ENCODE data around the gene RDX. TPM values are rescaled to one million over a fixed set of nuclear protein-coding genes. Genes with fewer than 3 reads are reported as not detected.

RDX gene
- total and polyA plus RNA-seq, 10 of the 15 experiments (the other 5 are each of a cell fraction or from before 2014, with no cell fraction given), result 24.6 to 62.2 (median 47.8) TPM

DNA sequence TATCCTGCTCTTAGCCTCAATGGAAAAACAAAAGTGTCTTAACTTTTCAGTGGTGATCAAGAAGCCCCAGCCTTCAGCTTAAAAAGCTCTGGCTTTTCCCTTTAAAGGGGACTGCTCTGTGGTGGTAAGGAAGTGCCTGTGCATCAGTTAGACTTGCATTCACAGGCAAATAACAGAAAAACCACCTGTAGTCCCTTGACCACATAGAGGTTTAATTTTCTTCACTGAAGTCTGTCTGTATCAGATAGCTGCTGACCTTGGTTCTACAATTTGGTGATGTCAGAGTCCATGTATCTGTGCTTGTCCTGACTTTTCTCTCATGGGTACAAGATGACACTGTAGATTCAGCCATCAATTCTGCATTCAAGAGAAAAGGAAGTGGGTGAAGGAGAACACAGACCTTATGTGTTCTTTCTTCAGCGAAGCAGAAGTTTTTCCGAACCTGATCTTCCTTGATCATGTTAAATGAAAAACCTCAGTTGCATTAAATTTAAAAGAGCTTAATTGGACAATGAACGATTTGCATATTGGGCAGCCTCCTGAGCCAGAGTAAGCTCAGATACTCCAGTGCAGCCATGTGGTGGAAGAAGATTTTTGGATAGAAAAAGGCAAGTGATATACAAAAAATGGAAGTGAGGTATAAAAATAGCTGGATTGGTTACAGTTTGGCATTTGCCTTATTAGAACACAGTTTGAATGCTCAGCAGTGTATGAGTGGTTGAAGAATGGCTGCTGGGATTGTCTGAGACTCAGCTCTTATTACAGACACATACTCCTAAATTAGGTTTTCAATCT lies 43.2 kb upstream of the RDX start:
- intact Hi-C loops (cut with micrococcal nuclease; ENCODE audit: unreplicated experiment) (no loop called here), in situ Hi-C loops (cut with MboI) (no loop called here)
- Histone ChIP-seq H3K27ac (ENCODE audit: control insufficient read depth, insufficient read depth) (peak overlapping the region; percentile 1; the same call in 1 of the 2 replicates), H3K36me3 (ENCODE audit: control insufficient read depth in 2 of 2, insufficient read depth in 2 of 2, low read length in 1 of 2) (no peaks in the 10 kb centered on the region), H3K27me3 (replicated peaks in 1 of 2; ENCODE audit: control insufficient read depth in 2 of 2, insufficient read depth in 2 of 2, low read length in 1 of 2) (no peaks in the 10 kb centered on the region), H3K4me1 (ENCODE audit: control insufficient read depth, insufficient read depth, low read length) (peaks cover 7% of the 10 kb centered on the region; the same call in 1 of the 2 replicates), H3K4me3 (no peak overlapping the region), H4K20me1 (ENCODE audit: control insufficient read depth, insufficient read depth) (no peaks in the 10 kb centered on the region), H3K4me2 (ENCODE audit: control insufficient read depth, insufficient read depth) (no peak overlapping the region; the same call in 1 of the 2 replicates), H2AFZ (ENCODE audit: control insufficient read depth, low read depth, low read length) (no peak overlapping the region), H3K79me2 (ENCODE audit: control insufficient read depth, insufficient read depth, low read length) (no peaks in the 10 kb centered on the region), H3K9ac (ENCODE audit: control insufficient read depth, insufficient read depth, low read length) (no peak overlapping the region), H3K9me3 (replicated peaks; ENCODE audit: control insufficient read depth, insufficient read depth, low read length) (peaks cover 2% of the 10 kb centered on the region; the same call in 1 of the 3 replicates)
- ChIA-PET SMC1A (ENCODE audit: uncharacterized antibody, unreplicated experiment) (interaction anchor here (0.7 to 3.0 kb wide), 18 partner anchors 7 to 254 kb away, joined by 3 to 37 read pairs (median 5); partner anchors contain the start of gene RDX), CTCF (interaction anchor here (0.9 to 2.1 kb wide), 7 partner anchors 10 to 138 kb away, joined by 3 to 18 read pairs (median 3); no protein-coding TSS in a partner anchor), POLR2A (interaction anchor here (0.5 to 3.5 kb wide), 8 partner anchors 9 to 54 kb away, joined by 3 to 21 read pairs (median 4); no protein-coding TSS in a partner anchor), RAD21 (ENCODE audit: unreplicated experiment) (interaction anchor here (1.2 to 4.1 kb wide), 13 partner anchors 8 to 340 kb away, joined by 3 to 29 read pairs (median 4); no protein-coding TSS in a partner anchor)
- no TSS peak for BruUV-seq (replicated peaks)
- FAIRE-seq, result peak; percentile 59
- ATAC-seq, result peak; percentile 68
- 97% methylated on average over 3 of the region's 3 CpGs for WGBS (ENCODE audit: insufficient coverage, insufficient replicate concordance, low lambda C conversion rate, missing lambda C conversion rate)
- DNase-seq (ENCODE audit: low read depth, low spot score), result no peak
- TF ChIP-seq CHD1 (IDR thresholded peaks at IDR 0.05; ENCODE audit: low read depth, low read length) (no peak), SP1 (IDR thresholded peaks at IDR 0.05; ENCODE audit: low read depth, low read length) (no peak), ATF7 (IDR thresholded peaks at IDR 0.05; ENCODE audit: low read depth) (peak; percentile 23; the same call in 1 of the 2 replicates), RAD51 (IDR thresholded peaks at IDR 0.05) (no peak), TAF1 (IDR thresholded peaks at IDR 0.05; ENCODE audit: borderline replicate concordance, low read depth, low read length) (no peak), NFYB (IDR thresholded peaks at IDR 0.05; ENCODE audit: insufficient read depth, low read depth, low read length) (no peak), RAD21 (IDR thresholded peaks at IDR 0.05; ENCODE audit: insufficient read depth, low read depth, low read length) (no peak), IKZF1 (conservative IDR thresholded peaks at IDR 0.05) (no peak)
- TF ChIP-seq, protein P1, sequence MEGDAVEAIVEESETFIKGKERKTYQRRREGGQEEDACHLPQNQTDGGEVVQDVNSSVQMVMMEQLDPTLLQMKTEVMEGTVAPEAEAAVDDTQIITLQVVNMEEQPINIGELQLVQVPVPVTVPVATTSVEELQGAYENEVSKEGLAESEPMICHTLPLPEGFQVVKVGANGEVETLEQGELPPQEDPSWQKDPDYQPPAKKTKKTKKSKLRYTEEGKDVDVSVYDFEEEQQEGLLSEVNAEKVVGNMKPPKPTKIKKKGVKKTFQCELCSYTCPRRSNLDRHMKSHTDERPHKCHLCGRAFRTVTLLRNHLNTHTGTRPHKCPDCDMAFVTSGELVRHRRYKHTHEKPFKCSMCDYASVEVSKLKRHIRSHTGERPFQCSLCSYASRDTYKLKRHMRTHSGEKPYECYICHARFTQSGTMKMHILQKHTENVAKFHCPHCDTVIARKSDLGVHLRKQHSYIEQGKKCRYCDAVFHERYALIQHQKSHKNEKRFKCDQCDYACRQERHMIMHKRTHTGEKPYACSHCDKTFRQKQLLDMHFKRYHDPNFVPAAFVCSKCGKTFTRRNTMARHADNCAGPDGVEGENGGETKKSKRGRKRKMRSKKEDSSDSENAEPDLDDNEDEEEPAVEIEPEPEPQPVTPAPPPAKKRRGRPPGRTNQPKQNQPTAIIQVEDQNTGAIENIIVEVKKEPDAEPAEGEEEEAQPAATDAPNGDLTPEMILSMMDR (IDR thresholded peaks at IDR 0.05 in 2 of 3, conservative IDR thresholded peaks at IDR 0.05 in 1 of 3; ENCODE audit: control insufficient read depth in 2 of 3, extremely low read depth in 1 of 3, insufficient read depth in 1 of 3, low read depth in 3 of 3, low read length in 3 of 3), result no peak
- TF ChIP-seq, protein P2, sequence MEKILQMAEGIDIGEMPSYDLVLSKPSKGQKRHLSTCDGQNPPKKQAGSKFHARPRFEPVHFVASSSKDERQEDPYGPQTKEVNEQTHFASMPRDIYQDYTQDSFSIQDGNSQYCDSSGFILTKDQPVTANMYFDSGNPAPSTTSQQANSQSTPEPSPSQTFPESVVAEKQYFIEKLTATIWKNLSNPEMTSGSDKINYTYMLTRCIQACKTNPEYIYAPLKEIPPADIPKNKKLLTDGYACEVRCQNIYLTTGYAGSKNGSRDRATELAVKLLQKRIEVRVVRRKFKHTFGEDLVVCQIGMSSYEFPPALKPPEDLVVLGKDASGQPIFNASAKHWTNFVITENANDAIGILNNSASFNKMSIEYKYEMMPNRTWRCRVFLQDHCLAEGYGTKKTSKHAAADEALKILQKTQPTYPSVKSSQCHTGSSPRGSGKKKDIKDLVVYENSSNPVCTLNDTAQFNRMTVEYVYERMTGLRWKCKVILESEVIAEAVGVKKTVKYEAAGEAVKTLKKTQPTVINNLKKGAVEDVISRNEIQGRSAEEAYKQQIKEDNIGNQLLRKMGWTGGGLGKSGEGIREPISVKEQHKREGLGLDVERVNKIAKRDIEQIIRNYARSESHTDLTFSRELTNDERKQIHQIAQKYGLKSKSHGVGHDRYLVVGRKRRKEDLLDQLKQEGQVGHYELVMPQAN (conservative IDR thresholded peaks at IDR 0.05), result no peak
- TF ChIP-seq, protein P3, sequence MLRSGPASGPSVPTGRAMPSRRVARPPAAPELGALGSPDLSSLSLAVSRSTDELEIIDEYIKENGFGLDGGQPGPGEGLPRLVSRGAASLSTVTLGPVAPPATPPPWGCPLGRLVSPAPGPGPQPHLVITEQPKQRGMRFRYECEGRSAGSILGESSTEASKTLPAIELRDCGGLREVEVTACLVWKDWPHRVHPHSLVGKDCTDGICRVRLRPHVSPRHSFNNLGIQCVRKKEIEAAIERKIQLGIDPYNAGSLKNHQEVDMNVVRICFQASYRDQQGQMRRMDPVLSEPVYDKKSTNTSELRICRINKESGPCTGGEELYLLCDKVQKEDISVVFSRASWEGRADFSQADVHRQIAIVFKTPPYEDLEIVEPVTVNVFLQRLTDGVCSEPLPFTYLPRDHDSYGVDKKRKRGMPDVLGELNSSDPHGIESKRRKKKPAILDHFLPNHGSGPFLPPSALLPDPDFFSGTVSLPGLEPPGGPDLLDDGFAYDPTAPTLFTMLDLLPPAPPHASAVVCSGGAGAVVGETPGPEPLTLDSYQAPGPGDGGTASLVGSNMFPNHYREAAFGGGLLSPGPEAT (IDR thresholded peaks at IDR 0.05; ENCODE audit: low read depth), result no peak
- TF ChIP-seq, protein P4, sequence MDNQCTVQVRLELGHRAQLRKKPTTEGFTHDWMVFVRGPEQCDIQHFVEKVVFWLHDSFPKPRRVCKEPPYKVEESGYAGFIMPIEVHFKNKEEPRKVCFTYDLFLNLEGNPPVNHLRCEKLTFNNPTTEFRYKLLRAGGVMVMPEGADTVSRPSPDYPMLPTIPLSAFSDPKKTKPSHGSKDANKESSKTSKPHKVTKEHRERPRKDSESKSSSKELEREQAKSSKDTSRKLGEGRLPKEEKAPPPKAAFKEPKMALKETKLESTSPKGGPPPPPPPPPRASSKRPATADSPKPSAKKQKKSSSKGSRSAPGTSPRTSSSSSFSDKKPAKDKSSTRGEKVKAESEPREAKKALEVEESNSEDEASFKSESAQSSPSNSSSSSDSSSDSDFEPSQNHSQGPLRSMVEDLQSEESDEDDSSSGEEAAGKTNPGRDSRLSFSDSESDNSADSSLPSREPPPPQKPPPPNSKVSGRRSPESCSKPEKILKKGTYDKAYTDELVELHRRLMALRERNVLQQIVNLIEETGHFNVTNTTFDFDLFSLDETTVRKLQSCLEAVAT (IDR thresholded peaks at IDR 0.05), result 0 out of 2 replicates have a peak, but pooled peaks have one; percentile 0
- TF ChIP-seq, protein P5, sequence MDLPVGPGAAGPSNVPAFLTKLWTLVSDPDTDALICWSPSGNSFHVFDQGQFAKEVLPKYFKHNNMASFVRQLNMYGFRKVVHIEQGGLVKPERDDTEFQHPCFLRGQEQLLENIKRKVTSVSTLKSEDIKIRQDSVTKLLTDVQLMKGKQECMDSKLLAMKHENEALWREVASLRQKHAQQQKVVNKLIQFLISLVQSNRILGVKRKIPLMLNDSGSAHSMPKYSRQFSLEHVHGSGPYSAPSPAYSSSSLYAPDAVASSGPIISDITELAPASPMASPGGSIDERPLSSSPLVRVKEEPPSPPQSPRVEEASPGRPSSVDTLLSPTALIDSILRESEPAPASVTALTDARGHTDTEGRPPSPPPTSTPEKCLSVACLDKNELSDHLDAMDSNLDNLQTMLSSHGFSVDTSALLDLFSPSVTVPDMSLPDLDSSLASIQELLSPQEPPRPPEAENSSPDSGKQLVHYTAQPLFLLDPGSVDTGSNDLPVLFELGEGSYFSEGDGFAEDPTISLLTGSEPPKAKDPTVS (IDR thresholded peaks at IDR 0.05; ENCODE audit: low read depth, low read length), result no peak
